GM21717 (cell line): ENCODE measurements around the gene NBPF1.
"Not testable (repeated sequence)": the region's sequence is repeated elsewhere in the genome, so short reads cannot be mapped to it uniquely, and the experiment has no call there.

Source experiments
- ATAC-seq: cut with Tn5 transposase; IDR thresholded peaks from one replicate; pipeline ENCODE4 v1.9.1; 2021; ENCODE audit warnings: mild to moderate bottlenecking, moderate library complexity; ENCODE audit not compliant: unreplicated experiment

NBPF1 gene

GRCh38 chr1:16623812-16624719 is 10.7 kb upstream of the NBPF1 start:
- ATAC-seq = not testable (repeated sequence)

DNA sequence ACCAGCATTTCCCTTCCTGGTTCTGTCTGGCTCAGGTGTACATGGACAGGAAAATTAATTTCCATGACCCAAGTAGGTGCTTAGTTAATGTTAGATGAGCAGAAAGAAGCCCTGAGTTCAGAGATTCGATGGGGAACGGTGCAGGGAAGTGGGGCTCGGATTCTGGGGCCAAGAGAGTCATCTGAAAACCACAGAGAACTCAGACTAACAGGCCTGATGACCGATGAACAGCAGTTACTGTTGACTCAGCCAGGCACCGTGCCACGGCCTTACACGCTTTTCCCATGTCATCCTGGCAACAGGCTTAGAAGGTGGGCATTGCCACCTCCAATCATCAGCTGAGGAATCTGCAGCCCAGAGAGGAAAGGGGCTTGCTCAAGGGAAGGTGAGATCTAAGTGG is 10.0 kb upstream of the NBPF1 start:
- not testable (repeated sequence) for ATAC-seq

- ATAC-seq = not testable (repeated sequence)
These were observed 8.4 kb upstream of the NBPF1 start for GRCh38 chr1:16621681-16622315.

- ATAC-seq = no peak
These were observed 7.9 kb upstream of the NBPF1 start for GRCh38 chr1:16621300-16621658.

GRCh38 chr1:16619803-16620501 is 6.6 kb upstream of the NBPF1 start:
- not testable (repeated sequence) for ATAC-seq

- no peak for ATAC-seq
These were observed 5.4 kb upstream of the NBPF1 start for GRCh38 chr1:16618719-16619118.

- no peak for ATAC-seq
These were observed 4.6 kb upstream of the NBPF1 start for GRCh38 chr1:16617778-16618580.

DNA sequence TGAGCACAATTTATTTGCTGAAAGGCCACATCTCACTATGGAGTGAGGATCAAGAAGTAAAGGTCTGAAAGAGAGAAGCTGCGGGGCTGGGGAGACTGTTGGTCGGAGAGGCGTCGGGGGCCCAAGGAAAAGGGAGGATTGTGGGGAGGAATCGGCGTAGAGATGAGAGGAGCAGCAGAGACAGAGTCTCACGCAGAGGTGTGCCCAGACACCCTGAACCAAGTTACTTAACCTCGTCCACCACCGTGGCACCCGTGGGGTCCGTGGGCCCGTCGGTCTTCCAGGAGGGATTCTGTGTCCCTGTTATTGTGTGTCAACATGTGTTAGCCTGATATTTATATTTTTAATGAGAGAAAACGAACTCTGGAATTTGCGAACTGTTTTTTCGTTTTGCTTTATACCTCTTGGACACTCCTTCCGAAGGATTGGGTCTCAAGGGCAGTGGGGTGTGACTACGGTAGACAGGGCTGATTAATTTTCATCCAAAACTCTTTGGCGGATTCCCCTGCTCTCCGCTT is 3.8 kb upstream of the NBPF1 start:
- no peak for ATAC-seq

GRCh38 chr1:16615253-16616252 is 2.2 kb upstream of the NBPF1 start:
- ATAC-seq = no peak

DNA sequence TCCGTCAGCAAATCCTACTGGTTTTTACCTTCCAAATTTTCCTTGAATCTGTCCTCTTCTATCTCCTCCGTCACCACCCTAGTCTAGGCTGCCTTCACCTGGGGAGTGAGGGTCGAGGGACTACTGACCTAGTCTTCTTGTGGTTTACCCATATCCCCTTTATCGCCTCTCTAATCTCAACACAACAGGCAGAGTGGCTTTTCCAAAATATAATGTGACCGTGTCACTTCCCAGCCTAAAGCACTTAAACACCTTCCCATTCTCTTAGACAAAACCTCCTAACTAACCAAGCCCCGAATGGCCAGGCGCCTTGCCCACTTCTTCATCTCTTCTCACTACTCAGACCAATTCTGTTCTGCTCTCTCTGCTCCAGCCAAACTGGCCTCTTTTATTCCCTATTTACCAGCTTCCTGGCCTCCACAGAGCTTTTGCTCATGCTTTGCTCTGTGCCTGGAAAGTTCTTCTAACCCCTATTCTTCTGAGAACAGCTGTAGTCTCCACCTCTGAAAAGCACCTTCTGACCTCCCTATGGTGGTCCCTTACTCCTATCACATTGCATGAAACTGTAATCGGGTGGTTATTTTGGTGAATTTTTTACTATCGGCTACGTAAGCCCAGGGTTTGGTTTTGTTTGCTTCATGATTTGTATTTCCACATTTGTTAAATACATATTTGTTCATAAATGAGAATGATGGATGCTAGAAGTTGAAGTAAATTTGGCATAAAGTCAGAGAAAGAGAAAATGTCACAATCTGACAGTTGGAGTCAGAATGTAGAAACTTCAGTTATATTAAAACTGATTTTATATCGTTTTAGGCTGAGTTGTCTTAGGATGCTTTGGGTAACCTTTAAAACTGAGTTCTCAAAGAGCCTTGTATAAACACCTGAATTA is 1.2 kb upstream of the NBPF1 start:
- ATAC-seq = no peak

- ATAC-seq = no peak
These were observed 812 bp downstream of the NBPF1 start for GRCh38 chr1:16612332-16613172.

DNA sequence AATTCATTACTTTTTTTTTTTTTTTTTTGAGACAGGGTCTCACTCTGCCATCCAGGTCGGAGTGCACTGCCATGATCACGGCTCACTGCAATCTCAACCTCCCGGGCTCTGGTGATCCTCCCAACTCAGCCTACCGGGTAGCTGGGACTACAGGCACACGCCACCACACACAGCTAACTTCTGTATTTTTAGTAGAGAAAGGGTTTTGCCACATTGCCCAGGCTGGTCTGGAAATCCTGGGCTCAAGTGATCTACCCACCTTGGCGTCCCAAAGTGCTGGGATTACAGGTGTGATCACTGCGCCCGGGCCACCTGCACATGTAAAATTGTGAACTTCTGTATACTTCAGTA is 1.4 kb downstream of the NBPF1 start:
- ATAC-seq = not testable (repeated sequence)

- not testable (repeated sequence) for ATAC-seq
These were observed 2.2 kb downstream of the NBPF1 start for GRCh38 chr1:16611164-16611563.

- not testable (repeated sequence) for ATAC-seq
These were observed 2.8 kb downstream of the NBPF1 start for GRCh38 chr1:16610553-16610952.

GRCh38 chr1:16609761-16610160 is 3.6 kb downstream of the NBPF1 start:
- ATAC-seq = not testable (repeated sequence)

DNA sequence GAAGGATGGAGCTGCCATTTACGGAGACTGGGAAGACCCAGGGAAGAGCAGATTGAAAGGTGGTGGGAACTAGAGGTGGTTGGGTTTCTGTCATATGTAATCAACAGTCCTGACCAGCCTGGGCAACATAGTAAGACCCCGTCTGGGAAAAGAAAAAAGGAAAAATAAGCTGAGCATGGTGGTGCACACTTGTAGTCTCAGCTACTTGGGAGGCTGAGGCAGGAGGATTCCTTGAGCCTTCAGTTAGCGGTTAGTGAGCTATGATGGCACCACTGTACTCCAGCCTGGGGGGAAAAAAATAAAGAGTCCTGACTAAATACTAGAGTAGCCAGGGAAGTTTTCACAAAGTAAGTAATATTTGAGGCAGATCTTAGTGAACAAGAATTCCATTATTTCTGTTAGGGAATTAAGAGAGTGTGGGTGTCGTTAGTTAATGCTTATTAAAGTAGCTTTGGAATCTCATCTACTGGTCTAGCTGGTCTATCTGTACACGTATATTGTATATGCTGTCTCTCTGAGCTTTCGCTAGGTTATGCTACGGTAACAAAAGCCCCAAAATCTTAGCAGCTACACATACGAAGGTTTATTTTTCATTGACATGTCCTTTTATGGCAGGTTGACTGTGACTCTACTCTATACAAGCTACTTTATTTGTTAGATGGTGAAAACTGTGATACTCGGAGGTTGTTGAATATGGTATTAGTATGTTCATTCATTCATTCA is 4.4 kb downstream of the NBPF1 start:
- no peak for ATAC-seq
